Neural cell (in vitro differentiated cells): ENCODE results near the gene PLA2G12B. TPM values are rescaled to one million over a fixed set of nuclear protein-coding genes. Genes with fewer than 3 reads are reported as not detected.
"Not testable (repeated sequence)": the region's sequence is repeated elsewhere in the genome, so short reads cannot be mapped to it uniquely, and the experiment has no call there.

Source experiments
- H2AFZ ChIP-seq: fragments of 200-600, 300-800 bp; sonication (generic), shearing (Covaris generic); 2 replicates; pipeline ENCODE4 v1.6.0; 2014; ENCODE audit warnings: low read depth, mild to moderate bottlenecking, antibody characterized with exemption, low read length, moderate library complexity
- H3F3A ChIP-seq: fragments of 200-600 bp; shearing (Covaris generic); 2 replicates; pipeline ENCODE4 v1.6.1; 2016; ENCODE audit warnings: mild to moderate bottlenecking, moderate library complexity, mixed read lengths, antibody characterized with exemption, low read length; ENCODE audit not compliant: insufficient read depth, poor library complexity, severe bottlenecking
- H3K27ac ChIP-seq: fragments of 200-600, 300-800 bp; sonication (generic), shearing (Covaris generic); 2 replicates; pipeline ENCODE4 v1.5.1; 2014; ENCODE audit warnings: mild to moderate bottlenecking, low read length, moderate library complexity
- H3K27me3 ChIP-seq: fragments of 300-800, 200-600 bp; sonication (generic), shearing (Covaris generic); 2 replicates; pipeline ENCODE4 v1.6.0; 2014; ENCODE audit warnings: mild to moderate bottlenecking, low read depth, low read length, moderate library complexity; ENCODE audit not compliant: insufficient read depth
- H3K36me3 ChIP-seq: fragments of 300-800, 200-600 bp; sonication (generic), shearing (Covaris generic); 2 replicates; pipeline ENCODE4 v1.5.1; 2014; ENCODE audit warnings: mild to moderate bottlenecking, antibody characterized with exemption, low read length, moderate library complexity; ENCODE audit not compliant: insufficient read depth
- H3K4me2 ChIP-seq: fragments of 300-800, 200-600 bp; sonication (generic), shearing (Covaris generic); 2 replicates; pipeline ENCODE4 v1.6.0; 2014; ENCODE audit warnings: mild to moderate bottlenecking, low read length
- H3K4me3 ChIP-seq: fragments of 300-800, 200-600 bp; sonication (generic), shearing (Covaris generic); 2 replicates; pipeline ENCODE4 v1.5.1; 2014; ENCODE audit warnings: mild to moderate bottlenecking, low read length, moderate library complexity
- H3K79me2 ChIP-seq: fragments of 200-600 bp; shearing (Covaris generic); replicated peaks from 2 replicates; pipeline ENCODE4 v1.6.0; 2014; ENCODE audit warnings: mild to moderate bottlenecking, low read length, moderate library complexity; ENCODE audit not compliant: insufficient read depth
- H3K9ac ChIP-seq: fragments of 300-800, 200-600 bp; sonication (generic), shearing (Covaris generic); 2 replicates; pipeline ENCODE4 v1.6.1; 2016; ENCODE audit warnings: mild to moderate bottlenecking, low read length, mixed read lengths
- H3K9me2 ChIP-seq: fragments of 200-600 bp; shearing (Covaris generic); 2 replicates; pipeline ENCODE4 v1.6.1; 2016; ENCODE audit warnings: mild to moderate bottlenecking, low read length, mixed read lengths; ENCODE audit not compliant: insufficient read depth
- H3K9me3 ChIP-seq: fragments of 200-600, 300-800 bp; sonication (generic), shearing (Covaris generic); 2 replicates; pipeline ENCODE4 v1.6.1; 2016; ENCODE audit warnings: mild to moderate bottlenecking, mixed run types, low read length, moderate library complexity, mixed read lengths
- H4K20me1 ChIP-seq: fragments of 200-600 bp; shearing (Covaris generic); 2 replicates; pipeline ENCODE4 v1.6.1; 2016; ENCODE audit warnings: mild to moderate bottlenecking, mixed run types; ENCODE audit not compliant: insufficient read depth
- RAD21 ChIP-seq: fragments of 450-650 bp; conservative IDR thresholded peaks from 2 replicates; pipeline ENCODE4 v1.6.1; 2014; ENCODE audit warnings: antibody characterized with exemption, mild to moderate bottlenecking, moderate library complexity
- SMC3 ChIP-seq: fragments of 450-650 bp; conservative IDR thresholded peaks from 2 replicates; pipeline ENCODE4 v1.6.1; 2014; ENCODE audit warnings: antibody characterized with exemption, mild to moderate bottlenecking, moderate library complexity; ENCODE audit not compliant: poor library complexity
- TAF1 ChIP-seq: IDR thresholded peaks from 2 replicates; pipeline ENCODE4 v1.6.1; 2012; ENCODE audit warnings: low read depth
- polyA plus RNA-seq: library from polyadenylated mRNA; depleted of rRNA; stranded (reverse); fragments of >200 nt; gene quantifications from 2 replicates; pipeline ENCODE4 v1.2.3, GENCODE V29; 2014

The PLA2G12B gene
- polyA plus RNA-seq, 1 donor from 2014 or later, result not detected

- H3F3A ChIP-seq, H2AFZ ChIP-seq, H3K4me2 ChIP-seq, H3K27ac ChIP-seq, H3K9me2 ChIP-seq, H4K20me1 ChIP-seq, H3K36me3 ChIP-seq, H3K9ac ChIP-seq, H3K27me3 ChIP-seq, H3K4me3 ChIP-seq, H3K9me3 ChIP-seq, H3K79me2 ChIP-seq: not testable (repeated sequence)
These were observed 33.4 kb downstream of the PLA2G12B start for GRCh38 chr10:72921147-72921683.

DNA sequence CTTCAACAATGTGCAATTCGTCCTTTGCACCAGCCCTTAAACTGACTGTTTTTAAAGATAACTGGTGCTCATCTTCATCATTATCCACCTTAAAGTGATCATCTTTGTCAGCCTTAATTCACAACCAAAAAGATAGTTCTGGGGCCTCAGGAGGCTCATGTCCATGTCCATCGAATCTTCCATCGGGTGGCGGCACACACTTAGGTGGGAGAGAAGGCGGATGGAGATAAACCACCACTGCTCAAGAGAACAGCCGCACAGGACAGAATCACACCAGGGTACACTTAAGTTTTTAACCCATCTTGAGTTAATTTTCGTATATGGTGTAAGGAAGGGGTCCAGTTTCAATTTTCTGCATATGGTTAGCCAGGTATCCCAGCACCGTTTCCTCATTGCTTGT, 36.3 kb downstream of the PLA2G12B start:
- H3K4me2 ChIP-seq, result no peak overlapping the region
- H2AFZ ChIP-seq, result no peak overlapping the region
- no peaks in the 10 kb centered on the region for H3K79me2 ChIP-seq
- H3K27ac ChIP-seq, result no peak overlapping the region
- no peak overlapping the region for H3K4me3 ChIP-seq
- no peak for TF ChIP-seq TAF1
- no peak for TF ChIP-seq RAD21
- no peak for TF ChIP-seq SMC3
- no peak overlapping the region for H3K9ac ChIP-seq
- H3K27me3 ChIP-seq, result no peaks in the 10 kb centered on the region
- no peaks in the 10 kb centered on the region for H4K20me1 ChIP-seq
- no peaks in the 10 kb centered on the region for H3K36me3 ChIP-seq
- H3K9me3 ChIP-seq, result no peaks in the 10 kb centered on the region
- H3F3A ChIP-seq, result no peaks in the 10 kb centered on the region
- no peaks in the 10 kb centered on the region for H3K9me2 ChIP-seq

DNA sequence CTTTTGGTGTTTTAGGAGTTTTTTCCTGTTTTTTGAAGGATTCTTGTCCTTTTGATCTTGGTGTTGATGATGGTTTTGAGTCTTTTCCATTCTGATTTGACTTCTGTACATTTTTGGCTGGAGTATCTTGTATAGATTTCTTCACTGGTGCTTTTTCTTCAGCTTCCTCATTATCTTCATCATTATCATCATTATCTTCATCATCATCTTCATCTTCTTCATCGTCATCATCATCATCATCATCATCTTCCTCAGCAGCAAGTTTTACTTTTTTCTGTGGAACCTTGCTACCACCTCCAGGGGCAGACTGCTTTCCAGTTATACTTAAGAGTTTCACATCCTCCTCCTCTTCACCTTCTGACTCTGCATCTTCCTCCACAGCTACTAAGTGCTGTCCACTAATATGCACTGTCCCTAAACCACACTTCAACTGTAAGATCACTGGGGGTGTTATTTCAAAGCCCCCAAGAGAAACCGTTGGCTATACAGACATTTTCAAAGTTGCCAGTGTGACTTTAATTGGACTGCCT, 36.7 kb downstream of the PLA2G12B start:
- not testable (repeated sequence) for H3K4me2 ChIP-seq, H3K4me3 ChIP-seq, H3K79me2 ChIP-seq, H3F3A ChIP-seq, H3K9me3 ChIP-seq, H3K9me2 ChIP-seq, H2AFZ ChIP-seq, H4K20me1 ChIP-seq, H3K27ac ChIP-seq, H3K27me3 ChIP-seq, H3K36me3 ChIP-seq, H3K9ac ChIP-seq

DNA sequence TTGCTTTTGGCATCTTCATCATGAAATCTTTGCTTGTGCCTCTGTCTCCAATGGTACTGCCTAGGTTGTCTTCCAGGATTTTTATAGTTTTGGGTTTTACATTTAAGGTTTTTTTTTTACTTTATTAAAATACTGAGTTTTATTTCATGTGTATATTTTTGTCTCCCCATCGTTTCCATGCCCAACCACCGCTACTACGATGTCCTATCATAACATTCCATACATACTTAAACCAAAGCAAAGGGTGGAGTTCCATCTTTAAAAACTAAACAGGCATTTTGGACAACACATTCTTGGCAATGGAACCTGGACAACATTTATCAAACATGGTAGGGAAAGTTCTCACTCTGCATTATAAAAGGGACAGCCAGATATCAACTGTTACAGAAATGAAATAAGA, 37.4 kb downstream of the PLA2G12B start:
- not testable (repeated sequence) for H3K79me2 ChIP-seq, H3K27ac ChIP-seq, H3K9me3 ChIP-seq, H2AFZ ChIP-seq, H3F3A ChIP-seq, H3K9me2 ChIP-seq, H3K9ac ChIP-seq, H3K4me2 ChIP-seq, H3K4me3 ChIP-seq, H3K36me3 ChIP-seq, H3K27me3 ChIP-seq, H4K20me1 ChIP-seq

- H3K9me3 ChIP-seq, result no peaks in the 10 kb centered on the region
- no peaks in the 10 kb centered on the region for H3K27me3 ChIP-seq
- H4K20me1 ChIP-seq, result no peaks in the 10 kb centered on the region
- H3K27ac ChIP-seq, result no peak overlapping the region
- H3K9me2 ChIP-seq, result no peaks in the 10 kb centered on the region
- H3K9ac ChIP-seq, result no peak overlapping the region
- H2AFZ ChIP-seq, result no peak overlapping the region
- no peak for TF ChIP-seq TAF1
- no peaks in the 10 kb centered on the region for H3K79me2 ChIP-seq
- H3K4me3 ChIP-seq, result no peak overlapping the region
- H3K4me2 ChIP-seq, result no peak overlapping the region
- H3F3A ChIP-seq, result no peaks in the 10 kb centered on the region
- H3K36me3 ChIP-seq, result no peaks in the 10 kb centered on the region
These were observed 41.3 kb downstream of the PLA2G12B start for GRCh38 chr10:72913287-72913686.
